ENCODE results near the gene MUC20.
"Not testable (repeated sequence)": the region's sequence is repeated elsewhere in the genome, so short reads cannot be mapped to it uniquely, and the experiment has no call there.

The MUC20 gene

GRCh38 chr3:195729476-195730251, 8.9 kb downstream of the MUC20 start:
- no peak for DNase-seq (ENCODE audit: low read depth, low spot score)

GRCh38 chr3:195731356-195731905, 10.7 kb downstream of the MUC20 start:
- no peak for DNase-seq (ENCODE audit: low read depth, low spot score)

GRCh38 chr3:195732940-195733339, 12.2 kb downstream of the MUC20 start:
- no peak for DNase-seq (ENCODE audit: low read depth, low spot score)

- DNase-seq (ENCODE audit: low read depth, low spot score) = no peak
Measured at GRCh38 chr3:195735036-195735695, 14.4 kb downstream of the MUC20 start.

DNA sequence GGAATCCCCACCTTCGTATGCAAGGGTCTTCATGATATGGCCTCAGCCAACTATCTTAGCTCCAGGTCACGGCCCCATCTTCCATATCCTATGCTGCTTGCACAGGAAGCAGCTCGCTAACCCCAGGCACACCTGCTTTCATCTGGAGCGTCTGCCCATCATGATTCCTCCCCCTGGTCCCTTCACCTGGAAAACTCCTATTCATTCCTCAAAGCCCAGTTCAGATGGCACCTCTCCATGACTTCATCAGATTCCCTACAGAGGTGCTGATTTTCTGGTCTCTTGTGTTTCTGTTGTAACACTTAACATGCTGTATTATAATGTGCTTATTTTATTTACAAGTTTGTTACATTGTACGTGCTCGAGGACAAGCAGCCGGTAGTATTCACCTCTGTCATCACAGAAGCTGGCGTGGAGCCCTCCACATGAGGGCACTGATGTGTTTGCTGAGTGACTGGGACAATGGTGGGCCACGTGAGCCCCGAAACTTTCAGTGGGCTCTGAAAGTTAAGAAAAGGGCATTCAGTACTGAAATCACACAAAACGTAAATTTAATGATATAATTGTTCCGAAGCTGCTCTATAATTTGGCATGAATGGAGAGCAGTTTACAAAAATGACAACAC, 16.2 kb downstream of the MUC20 start:
- no peak for DNase-seq (ENCODE audit: low read depth, low spot score)

- DNase-seq (ENCODE audit: low read depth, low spot score) = not testable (repeated sequence)
Measured at GRCh38 chr3:195737782-195738181, 17.0 kb downstream of the MUC20 start.

DNA sequence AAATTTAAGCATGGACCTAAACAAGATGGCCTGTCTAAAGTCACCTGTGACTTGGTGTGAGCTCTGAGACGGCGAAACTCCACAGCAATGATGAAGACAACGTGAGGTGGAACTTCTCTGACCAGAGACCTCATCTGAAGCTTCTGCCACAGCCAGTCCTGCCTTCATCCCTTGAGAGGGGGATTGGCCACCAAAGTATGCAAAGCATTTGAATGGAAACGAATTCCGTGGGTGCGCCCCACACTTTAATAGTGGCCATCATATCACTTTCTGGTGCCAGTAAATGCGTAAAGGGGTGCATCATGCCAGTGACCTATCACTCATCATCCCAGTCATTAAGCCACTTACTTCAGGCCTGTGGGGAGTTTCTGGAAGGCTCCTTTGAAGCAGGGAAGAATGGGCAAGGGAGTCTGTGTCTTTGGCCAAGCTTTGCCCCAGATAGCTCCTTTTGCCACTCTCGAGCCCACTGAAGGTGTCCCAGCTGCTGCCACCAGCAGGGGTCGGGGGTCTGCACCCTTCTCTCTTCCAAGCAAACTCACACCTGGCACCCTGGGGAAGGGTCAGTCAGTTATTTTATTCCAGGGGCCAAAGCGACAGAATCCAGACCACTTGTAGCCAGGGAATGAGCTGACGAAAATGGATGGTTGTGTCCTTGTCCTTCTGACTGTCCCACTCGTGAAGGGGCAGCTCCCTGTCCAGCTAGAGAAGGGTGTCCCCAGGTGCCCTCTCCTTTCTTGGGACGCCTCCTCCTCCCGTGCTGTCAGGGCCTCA, 17.7 kb downstream of the MUC20 start:
- DNase-seq (ENCODE audit: low read depth, low spot score) = no peak

- no peak for DNase-seq (ENCODE audit: low read depth, low spot score)
Measured at GRCh38 chr3:195739561-195740111, 18.9 kb downstream of the MUC20 start.

DNA sequence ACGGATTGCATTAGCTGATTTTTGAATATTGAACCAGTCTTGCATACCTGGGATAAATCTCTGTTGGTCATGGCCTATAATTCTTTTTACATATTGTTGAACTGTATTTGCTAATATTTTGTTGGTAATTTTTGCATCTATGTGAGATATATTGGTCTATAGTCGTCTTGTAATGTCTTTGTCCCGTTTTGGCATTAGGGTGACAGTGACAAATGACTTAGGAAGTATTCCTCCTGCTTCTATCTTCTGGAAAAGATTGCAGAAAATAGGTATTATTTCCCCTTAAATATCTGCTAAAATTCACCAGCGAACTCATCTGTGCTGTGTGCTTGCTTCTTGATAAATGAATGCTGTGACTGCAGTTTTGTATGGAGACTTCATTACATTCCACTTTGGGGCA, 23.7 kb downstream of the MUC20 start:
- no peak for DNase-seq (ENCODE audit: low read depth, low spot score)

GRCh38 chr3:195746346-195746745, 25.6 kb downstream of the MUC20 start:
- DNase-seq (ENCODE audit: low read depth, low spot score) = no peak

- no peak for DNase-seq (ENCODE audit: low read depth, low spot score)
Measured at GRCh38 chr3:195746751-195747150, 26.0 kb downstream of the MUC20 start.

DNA sequence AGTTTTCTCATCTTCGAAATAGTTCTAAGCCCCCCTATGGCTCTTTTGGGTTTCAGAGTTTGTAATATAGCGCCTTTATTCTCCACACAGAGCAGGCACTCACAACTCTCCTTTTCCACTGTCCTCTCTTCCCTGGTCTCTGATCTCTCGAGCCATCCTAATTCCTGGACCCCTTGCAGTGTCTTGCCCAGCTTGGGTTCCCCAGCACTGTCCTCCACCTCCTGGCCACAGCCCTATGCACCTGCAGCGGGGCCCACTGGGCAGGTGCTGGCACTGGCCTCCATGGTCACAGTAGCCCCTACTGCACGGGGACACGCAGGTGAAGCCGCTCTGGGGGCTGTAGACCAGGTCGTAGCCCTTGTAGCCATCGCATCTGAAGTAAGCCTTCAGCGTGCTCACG, 27.9 kb downstream of the MUC20 start:
- no peak for DNase-seq (ENCODE audit: low read depth, low spot score)

GRCh38 chr3:195749101-195749500, 28.3 kb downstream of the MUC20 start:
- DNase-seq (ENCODE audit: low read depth, low spot score) = not testable (repeated sequence)

DNA sequence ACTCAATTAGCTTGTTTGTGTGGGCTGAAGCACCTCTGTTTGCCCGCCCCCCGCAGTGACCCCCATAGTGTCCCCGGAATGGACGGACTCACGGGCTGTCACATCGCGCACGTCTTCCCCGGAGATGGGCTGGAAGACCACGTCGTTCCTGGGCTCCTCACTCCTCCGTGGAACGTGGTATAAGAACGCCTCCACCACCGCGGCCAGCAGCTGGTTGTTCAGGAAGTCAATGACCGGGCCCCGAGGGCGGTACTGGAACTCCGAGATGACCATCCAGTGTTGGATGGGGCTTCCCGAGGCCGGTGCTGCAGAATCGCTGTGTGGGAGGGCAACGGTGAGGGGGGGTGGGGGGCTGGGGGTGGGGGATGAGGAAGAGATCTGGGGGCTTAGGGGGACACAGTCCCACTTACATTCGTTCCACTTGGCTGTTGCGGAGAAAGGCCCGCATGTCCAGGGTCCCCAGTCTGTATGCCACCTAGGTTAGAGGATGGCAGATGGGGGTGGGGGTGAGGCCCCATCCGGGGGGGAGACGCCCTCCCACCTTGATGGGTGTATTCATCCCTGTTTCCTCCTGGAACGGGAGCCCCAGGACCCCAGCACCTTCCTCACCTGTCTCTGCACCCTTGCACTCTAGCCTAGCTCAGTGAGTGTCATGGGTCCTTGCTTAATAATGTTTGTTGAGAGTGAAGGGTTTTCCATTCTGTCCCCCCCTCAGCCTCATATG, 30.2 kb downstream of the MUC20 start:
- DNase-seq (ENCODE audit: low read depth, low spot score) = no peak

- DNase-seq (ENCODE audit: low read depth, low spot score) = no peak
Measured at GRCh38 chr3:195751560-195751959, 30.8 kb downstream of the MUC20 start.

- DNase-seq (ENCODE audit: low read depth, low spot score) = no peak
Measured at GRCh38 chr3:195752066-195752465, 31.3 kb downstream of the MUC20 start.

DNA sequence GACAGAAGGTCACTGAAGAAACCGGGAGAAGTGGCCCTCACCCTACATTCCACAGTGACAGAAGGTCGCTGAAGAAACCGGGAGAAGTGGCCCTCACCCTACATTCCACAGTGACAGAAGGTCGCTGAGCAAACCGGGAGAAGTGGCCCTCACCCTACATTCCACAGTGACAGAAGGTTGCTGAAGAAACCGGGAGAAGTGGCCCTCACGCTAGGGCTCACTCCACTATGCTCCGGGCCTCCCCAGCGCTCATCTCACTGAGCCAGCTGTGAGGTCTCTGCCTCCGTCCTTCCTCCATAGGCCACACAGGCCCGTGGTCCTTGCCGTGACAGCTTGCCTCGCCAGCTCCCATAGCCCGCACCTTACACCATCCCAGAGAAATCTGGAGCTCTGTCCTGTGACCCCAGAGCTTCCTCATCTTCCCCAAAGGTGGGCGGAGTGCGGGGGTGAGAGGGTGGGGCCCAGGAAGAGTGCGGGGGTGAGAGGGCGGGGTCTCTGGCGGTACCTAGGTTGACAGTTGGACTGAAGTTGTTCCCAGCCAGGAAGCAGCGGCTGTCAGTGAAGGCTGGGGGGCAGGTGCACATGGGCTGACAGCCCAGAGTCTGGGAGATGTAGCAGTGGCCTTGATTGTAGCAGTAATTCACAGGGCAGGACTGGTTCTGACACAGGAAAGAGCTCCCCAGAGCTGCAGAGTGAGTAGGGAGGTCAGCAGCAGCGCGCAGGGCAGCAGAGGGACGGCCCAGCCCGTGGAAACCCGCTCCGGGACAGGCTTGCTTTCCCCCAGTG, 32.0 kb downstream of the MUC20 start:
- no peak for DNase-seq (ENCODE audit: low read depth, low spot score)

DNA sequence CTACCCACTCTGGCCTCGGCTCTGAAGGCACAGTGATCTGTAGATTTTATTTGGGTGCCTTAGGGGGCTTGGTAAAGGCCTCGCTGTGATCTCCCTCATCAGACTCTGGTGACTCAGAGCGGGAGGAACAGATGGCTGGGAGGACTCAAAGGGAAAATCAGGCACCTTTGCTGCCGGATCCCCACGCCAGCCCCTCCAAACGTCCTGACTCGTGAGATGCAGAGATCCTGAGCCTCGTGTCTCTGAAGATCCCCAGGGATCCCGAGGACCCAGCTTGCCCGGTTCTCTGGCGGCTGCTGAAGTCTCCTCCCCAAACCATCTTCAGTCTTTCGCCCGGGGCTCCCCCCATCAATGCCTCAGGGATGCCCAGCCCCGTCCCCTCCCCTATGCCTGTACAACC, 32.8 kb downstream of the MUC20 start:
- no peak for DNase-seq (ENCODE audit: low read depth, low spot score)

DNA sequence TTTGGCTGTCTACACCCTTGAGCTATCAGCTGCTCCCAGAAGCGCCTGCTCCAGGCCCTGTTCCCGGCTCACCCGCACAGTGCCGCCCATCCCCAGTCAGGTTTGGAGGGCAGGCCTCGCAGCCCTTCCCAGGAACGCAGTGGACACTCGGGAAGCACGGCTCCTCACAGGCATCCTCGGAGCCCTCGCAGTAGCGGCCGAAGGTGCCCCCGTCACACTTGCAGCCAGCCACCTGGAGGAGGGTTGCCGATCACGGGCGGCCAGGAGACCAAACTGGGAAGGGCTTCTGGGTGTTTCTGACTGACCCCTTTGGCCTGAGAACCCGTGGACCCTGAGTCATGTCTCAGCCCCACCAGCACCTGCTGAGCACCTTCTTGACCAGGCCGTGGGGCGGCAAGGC, 33.4 kb downstream of the MUC20 start:
- no peak for DNase-seq (ENCODE audit: low read depth, low spot score)

GRCh38 chr3:195754906-195755305, 34.1 kb downstream of the MUC20 start:
- DNase-seq (ENCODE audit: low read depth, low spot score) = no peak

All from iPS DF 19.7 (cell line).